ENCODE results near the gene SEL1L3.

The SEL1L3 gene

DNA sequence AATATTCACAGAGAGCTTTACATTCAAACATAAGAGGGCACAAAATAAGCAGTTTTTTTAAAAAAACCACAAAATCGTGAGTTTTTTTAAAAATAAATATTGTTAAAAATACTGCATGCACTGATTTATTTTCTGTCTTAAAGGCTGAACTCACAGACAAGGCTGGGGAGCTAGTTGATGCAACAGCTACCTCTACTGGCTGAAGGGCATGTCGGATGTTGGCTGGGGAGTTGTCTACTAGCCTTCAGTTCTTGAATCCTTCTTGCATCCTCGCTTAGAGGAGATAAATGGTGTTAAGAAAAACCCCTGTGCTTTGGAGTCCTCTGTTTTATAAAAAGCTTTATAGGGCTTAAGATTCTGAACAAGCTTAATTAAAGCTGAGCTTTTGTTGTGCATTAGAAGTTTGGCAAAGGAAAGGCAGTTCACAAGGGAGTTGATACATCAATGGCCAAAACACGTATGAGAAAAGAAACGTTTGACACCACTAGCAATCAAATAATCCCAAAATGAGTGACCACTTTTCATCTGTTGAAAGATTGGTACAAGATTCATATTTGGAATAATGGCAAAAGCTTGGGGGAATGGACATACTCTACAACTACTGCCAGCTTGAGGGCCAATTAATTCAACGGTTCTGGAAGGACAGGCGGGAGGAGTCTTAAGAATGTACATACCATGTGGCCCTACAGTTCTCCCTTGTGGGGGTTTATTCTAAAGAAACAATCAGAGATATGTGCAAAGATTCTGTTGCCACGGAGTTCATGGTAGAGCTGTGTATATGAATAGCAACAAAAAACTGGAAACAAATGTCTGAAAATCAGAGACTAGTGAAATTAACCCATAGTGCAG is 94.7 kb downstream of the SEL1L3 start:
- DNase-seq (ENCODE audit: low spot score): no peak
- Histone ChIP-seq H3K4me3 (no peak overlapping the region), H3K27ac (no peak overlapping the region)
- TF ChIP-seq, protein P1, sequence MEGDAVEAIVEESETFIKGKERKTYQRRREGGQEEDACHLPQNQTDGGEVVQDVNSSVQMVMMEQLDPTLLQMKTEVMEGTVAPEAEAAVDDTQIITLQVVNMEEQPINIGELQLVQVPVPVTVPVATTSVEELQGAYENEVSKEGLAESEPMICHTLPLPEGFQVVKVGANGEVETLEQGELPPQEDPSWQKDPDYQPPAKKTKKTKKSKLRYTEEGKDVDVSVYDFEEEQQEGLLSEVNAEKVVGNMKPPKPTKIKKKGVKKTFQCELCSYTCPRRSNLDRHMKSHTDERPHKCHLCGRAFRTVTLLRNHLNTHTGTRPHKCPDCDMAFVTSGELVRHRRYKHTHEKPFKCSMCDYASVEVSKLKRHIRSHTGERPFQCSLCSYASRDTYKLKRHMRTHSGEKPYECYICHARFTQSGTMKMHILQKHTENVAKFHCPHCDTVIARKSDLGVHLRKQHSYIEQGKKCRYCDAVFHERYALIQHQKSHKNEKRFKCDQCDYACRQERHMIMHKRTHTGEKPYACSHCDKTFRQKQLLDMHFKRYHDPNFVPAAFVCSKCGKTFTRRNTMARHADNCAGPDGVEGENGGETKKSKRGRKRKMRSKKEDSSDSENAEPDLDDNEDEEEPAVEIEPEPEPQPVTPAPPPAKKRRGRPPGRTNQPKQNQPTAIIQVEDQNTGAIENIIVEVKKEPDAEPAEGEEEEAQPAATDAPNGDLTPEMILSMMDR (IDR thresholded peaks at IDR 0.05): peak; percentile 48

DNA sequence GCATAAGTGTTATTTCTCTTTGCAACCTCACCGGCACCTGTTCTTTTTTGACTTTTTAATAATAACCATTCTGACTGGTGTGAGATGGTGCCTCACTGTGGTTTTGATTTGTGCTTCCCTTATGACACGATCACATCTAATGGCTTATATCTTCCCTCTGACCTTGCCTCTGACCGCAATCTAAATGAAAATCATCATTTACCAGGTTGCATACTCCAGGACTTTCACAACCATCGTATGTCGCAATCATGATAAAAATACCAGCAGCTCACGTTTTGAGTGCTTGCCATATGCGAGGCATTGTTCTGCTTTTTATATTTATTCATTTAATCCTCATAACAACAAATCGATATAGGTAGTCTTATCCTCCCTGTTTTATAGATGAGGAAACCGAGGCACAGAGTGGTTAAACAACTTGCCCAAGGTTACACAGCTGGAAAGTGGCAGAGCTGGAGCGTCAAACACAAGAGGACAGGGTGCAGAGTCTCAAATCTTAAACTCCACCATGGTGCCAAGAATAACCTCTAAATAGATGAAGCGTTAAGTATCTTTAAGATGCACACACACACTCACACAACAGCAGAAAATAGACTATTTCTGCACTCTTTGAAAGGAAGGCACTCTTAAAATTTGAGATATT is 102.2 kb downstream of the SEL1L3 start:
- TF ChIP-seq, protein P1 (IDR thresholded peaks at IDR 0.05): no peak
- no peak for DNase-seq (ENCODE audit: low spot score)
- H3K27ac ChIP-seq: no peak overlapping the region
- H3K4me3 ChIP-seq: no peak overlapping the region

DNA sequence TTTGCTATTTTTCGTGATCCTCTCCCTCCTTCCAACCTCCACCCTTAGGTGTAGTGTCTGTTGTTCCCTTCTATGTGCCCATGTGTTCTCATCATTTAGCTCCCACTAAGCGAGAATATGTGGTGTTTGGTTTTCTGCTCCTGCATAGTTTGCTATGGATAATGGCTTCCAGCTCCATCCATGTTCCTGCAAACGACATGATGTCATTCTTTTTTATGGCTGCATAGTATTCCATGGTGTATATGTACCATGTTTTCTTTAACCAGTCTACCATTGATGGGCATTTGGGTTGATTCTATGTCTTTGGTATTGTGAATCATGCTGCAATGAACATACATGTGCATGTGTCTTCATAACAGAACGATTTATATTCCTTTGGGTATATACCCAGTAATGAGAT is 102.7 kb downstream of the SEL1L3 start:
- no peak overlapping the region for H3K27ac ChIP-seq
- H3K4me3 ChIP-seq: no peak overlapping the region
- TF ChIP-seq, protein P1 (IDR thresholded peaks at IDR 0.05): no peak
- no peak for DNase-seq (ENCODE audit: low spot score)

DNA sequence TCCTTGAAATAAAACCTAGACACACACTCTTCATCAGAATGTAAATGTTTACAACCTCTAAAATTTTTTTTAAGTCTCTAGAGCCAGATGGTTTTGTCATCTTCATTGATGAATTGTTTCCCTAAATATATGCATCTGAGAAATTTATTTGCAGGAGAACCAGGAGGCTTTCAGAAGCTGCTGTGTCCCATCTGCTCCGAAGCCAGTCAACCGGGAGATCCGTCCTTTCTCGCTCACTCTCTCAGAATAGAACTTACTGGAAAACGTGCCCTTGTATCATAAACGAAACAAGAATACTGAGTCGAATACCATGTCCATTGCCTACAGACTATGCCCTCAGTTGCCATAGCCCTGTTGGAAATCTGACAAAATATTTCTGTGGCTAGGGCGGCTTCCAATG is 103.7 kb downstream of the SEL1L3 start:
- TF ChIP-seq, protein P1 (IDR thresholded peaks at IDR 0.05): no peak
- no peak overlapping the region for H3K27ac ChIP-seq
- H3K4me3 ChIP-seq: no peak overlapping the region
- no peak for DNase-seq (ENCODE audit: low spot score)

DNA sequence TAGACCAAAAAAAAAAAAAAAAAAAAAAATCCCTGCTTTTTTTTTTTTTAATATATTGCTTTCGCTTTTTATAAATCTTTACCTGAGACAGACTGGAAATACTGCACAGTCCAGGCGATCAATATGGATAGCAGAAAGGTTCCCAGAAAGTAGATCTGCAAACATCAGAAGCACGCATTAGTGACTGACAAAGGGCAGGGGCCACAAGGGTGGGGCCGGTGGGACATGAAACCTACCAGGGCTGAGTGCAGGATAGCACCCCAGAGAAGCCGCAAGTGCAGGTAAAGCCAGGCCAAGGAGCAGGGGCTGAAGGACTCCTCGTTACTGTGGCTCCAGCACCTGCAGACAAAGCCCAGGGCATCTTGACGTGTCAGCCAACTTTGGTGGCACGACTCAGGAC is 105.3 kb downstream of the SEL1L3 start:
- Histone ChIP-seq H3K27ac (no peak overlapping the region), H3K4me3 (no peak overlapping the region)
- no peak for DNase-seq (ENCODE audit: low spot score)
- TF ChIP-seq, protein P1 (IDR thresholded peaks at IDR 0.05): no peak

DNA sequence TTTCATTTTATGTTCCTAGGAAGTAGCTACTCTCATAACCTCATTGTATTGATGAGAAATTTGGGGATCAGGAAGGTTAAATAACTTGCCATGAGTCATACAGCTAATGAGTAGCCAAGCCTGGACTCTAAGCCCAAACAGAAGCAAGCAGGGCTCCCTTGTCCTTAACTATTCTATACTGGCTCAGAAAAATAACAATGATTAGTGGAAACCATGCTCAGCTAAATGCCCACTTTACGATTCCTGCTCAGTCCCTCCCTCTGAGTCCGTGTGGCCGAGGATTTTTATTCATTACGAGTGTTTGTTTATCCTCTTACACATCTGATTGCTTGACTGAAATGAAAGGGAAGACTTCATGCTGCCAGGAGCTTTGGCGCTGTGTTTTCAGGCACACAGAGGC is 106.3 kb downstream of the SEL1L3 start:
- no peak for DNase-seq (ENCODE audit: low spot score)
- TF ChIP-seq, protein P1 (IDR thresholded peaks at IDR 0.05): no peak
- no peak overlapping the region for H3K27ac ChIP-seq
- no peak overlapping the region for H3K4me3 ChIP-seq

DNA sequence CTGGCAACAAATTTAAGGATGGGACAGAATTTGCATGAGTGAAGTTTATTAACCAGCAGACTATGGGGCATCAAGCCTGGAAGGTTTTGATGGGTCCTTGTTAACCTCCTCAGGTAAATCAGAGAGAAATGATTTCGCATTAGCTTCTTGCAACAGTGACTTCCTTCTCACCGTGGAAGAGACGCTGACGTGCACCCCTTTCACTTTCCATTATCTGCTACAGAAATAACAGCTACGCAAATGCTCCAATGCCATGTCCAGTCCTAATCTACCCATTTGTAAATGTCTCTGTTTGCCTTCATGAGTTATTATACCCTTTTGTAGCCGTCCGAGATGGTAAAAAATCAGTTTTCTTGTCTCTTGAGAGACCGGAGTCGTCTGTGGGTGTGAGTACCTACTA is 106.9 kb downstream of the SEL1L3 start:
- no peak overlapping the region for H3K4me3 ChIP-seq
- no peak for DNase-seq (ENCODE audit: low spot score)
- no peak overlapping the region for H3K27ac ChIP-seq
- TF ChIP-seq, protein P1 (IDR thresholded peaks at IDR 0.05): no peak

All from coronary artery (tissue), 2 donors.